Choroid plexus epithelial cell (primary cell): ENCODE measurements around the gene ADGRL3.

Experiments
- DNase-seq: peaks from one replicate; pipeline ENCODE4 v3.0.0-alpha.2; 2010; ENCODE audit warnings: low read depth
- H3K4me3 ChIP-seq: 2 replicates; pipeline ENCODE4 v1.5.1; 2011; ENCODE audit warnings: low read depth, mild to moderate bottlenecking, control low read depth, low read length, moderate library complexity
- TF ChIP-seq, protein P1 (sequence below): conservative IDR thresholded peaks from 2 replicates; pipeline ENCODE4 v1.5.1; 2011; ENCODE audit warnings: low read depth, mild to moderate bottlenecking, control low read depth, inconsistent platforms, low read length, moderate library complexity

ADGRL3 gene

DNA sequence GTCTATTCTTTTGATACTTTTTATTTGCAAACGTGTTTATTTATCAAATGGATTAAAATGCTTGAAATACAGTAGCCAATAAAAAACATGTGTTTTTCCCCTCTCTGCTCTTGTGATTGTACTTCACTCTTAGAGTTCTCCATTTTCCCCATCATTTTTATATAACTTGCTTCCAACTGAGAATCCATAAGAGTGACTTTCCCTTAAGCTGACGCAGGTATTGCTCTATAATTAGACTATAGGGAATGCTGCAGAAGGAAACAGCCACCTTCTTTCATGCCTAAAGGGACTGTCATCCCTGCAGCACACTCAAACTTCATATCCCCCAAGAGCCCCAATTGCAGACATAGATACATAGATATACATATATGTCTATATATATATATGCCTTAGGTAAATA is 456.9 kb downstream of the ADGRL3 start:
- DNase-seq = no peak
- TF ChIP-seq, protein P1, sequence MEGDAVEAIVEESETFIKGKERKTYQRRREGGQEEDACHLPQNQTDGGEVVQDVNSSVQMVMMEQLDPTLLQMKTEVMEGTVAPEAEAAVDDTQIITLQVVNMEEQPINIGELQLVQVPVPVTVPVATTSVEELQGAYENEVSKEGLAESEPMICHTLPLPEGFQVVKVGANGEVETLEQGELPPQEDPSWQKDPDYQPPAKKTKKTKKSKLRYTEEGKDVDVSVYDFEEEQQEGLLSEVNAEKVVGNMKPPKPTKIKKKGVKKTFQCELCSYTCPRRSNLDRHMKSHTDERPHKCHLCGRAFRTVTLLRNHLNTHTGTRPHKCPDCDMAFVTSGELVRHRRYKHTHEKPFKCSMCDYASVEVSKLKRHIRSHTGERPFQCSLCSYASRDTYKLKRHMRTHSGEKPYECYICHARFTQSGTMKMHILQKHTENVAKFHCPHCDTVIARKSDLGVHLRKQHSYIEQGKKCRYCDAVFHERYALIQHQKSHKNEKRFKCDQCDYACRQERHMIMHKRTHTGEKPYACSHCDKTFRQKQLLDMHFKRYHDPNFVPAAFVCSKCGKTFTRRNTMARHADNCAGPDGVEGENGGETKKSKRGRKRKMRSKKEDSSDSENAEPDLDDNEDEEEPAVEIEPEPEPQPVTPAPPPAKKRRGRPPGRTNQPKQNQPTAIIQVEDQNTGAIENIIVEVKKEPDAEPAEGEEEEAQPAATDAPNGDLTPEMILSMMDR = no peak
- H3K4me3 ChIP-seq = no peak overlapping the region

DNA sequence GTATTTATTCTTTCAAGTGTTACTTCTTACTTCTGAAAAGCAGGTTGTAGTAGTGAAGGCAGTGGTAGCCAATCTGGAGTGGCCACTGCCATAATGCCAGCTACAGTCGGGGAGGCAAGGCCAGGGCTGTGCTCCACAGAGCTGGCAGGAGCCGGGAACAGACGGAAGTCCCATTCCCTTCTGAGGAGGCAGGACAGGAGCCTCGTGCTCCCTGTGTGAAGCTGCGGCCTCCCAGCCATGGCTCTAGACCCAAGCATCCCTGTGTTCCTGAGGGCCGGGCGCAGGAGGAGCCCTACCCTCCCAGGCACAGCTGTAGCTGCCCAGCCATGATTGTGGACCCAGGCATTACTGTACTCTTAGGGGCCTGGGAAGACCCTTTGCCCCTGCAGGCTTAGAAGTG is 461.8 kb downstream of the ADGRL3 start:
- no peak for DNase-seq
- TF ChIP-seq, protein P1 = no peak
- H3K4me3 ChIP-seq = no peak overlapping the region

DNA sequence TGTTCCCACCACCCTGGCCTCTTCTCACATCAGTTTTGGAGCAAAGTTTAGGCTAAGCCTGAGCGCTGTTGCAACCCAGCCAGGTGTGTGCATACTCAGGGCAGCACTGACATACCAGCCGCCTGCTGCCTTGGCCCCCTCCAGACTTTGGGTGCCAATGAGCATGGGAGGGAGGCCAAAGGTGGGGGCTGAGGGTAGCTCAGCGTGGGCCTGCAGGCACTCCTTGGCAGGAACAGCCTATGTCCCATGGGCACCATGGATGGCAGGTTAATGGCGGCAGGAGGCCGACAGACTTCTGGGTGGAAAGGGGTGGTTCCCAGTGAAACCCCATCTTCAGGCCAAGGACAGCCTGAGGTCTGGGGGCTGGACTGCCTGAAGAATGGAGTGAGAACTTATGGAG is 462.2 kb downstream of the ADGRL3 start:
- DNase-seq = no peak
- TF ChIP-seq, protein P1 = no peak
- no peak overlapping the region for H3K4me3 ChIP-seq

DNA sequence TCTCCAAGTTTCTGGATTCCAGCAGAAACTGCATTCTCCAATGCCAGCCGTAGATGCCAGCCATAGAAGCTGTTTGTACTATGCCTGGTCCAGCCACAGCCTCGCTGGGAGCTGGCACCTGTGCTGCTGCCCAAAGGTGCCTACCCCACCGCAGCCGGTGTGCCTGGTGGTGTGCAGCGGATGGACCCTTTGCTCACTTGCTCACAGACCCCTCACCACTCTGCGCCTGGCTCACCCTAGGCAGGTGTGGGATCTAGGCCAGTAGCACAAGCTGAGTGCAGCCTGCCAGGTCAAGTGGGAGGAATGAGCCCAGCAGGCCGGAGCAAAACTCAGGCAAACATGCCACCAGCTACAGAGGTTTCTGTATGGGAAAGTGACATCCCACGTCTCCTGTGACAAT is 463.2 kb downstream of the ADGRL3 start:
- TF ChIP-seq, protein P1 = no peak
- DNase-seq = no peak
- H3K4me3 ChIP-seq = no peak overlapping the region

DNA sequence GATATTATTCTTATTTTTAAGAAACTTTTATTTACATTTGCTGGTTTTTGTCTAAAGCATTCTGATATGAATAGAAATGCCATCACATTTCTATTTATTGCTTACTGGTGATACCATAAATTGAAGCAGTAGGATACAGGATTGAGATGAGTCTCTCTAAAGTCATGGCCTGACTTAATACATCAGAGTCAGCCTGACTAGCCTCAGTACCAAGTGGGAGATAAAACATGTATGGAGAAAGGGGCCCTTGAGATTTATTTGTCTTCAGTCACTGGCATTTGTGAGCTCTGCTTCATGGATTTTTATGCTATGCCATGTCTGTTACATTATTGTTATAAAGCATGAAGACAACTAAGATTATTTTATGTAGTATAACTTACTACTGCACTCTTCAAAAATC is 465.5 kb downstream of the ADGRL3 start:
- H3K4me3 ChIP-seq = no peak overlapping the region
- TF ChIP-seq, protein P1 = no peak
- no peak for DNase-seq

DNA sequence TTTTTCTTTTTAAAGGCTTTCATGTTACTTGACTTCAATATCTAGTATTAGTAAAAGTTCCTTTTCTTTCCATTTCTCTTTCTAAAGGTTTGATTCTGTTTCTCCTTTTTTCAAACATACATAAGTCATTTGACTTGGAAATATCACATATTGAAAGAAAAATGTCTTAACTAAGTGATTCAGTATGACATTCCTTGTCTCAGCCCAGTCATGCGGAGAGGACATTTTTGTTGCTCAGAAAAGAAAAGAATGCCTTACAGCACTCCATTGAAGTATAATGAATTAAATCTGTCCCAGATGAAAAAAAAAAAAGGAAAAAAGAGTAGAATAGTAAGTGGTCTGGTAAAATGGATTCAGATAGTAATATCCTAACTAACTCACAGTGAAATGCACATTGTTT is 466.1 kb downstream of the ADGRL3 start:
- TF ChIP-seq, protein P1 = no peak
- peak; percentile 5 for DNase-seq
- no peak overlapping the region for H3K4me3 ChIP-seq

DNA sequence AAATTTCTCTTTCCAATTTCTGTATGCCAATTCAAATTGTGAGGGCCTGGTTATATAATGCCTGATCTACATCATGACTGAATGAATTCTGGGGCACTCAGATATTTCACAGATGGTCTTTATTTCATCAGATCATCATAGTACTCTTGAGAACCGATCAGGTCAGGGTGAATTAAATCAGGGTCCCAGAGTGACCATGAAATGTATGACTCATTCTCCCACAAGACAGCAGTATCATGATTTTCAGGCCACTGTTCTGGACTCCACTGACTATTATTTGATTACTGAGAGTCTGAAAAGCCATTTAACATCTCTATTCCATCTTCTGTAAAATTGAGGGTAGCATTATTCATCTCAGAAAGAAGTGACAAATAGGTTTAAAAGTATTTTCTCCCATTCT is 471.5 kb downstream of the ADGRL3 start:
- DNase-seq = no peak
- TF ChIP-seq, protein P1 = no peak
- H3K4me3 ChIP-seq = no peak overlapping the region
